ENCODE results near the gene OTOA.
"Not testable (repeated sequence)": the region's sequence is repeated elsewhere in the genome, so short reads cannot be mapped to it uniquely, and the experiment has no call there.

Gene OTOA

GRCh38 chr16:21802375-21802663 lies 138.6 kb downstream of the OTOA start:
- DNase-seq (ENCODE audit: low read depth in 1 of 2, low spot score in 1 of 2) = not testable (repeated sequence)

Data from activated CD4-positive, alpha-beta T cell treated with anti-CD3 and anti-CD28 coated beads, Interleukin-2, amount 50 U/mL, for 24 hours (primary cell).